Stimulated activated CD8-positive, alpha-beta memory T cell treated with anti-CD3 and anti-CD28 coated beads, Interleukin-15, amount 100 ng/mL, for 4 hours (primary cell): Measurements from ENCODE around the gene NEMF.
"Not testable (repeated sequence)": the region's sequence is repeated elsewhere in the genome, so short reads cannot be mapped to it uniquely, and the experiment has no call there.

Experiments
- DNase-seq, 2 donors: peaks; one replicate each; pipeline ENCODE4 v3.0.0-alpha.2; 2020; ENCODE audit warnings: low read depth in 2 of 2

NEMF gene

GRCh38 chr14:49852301-49853157 lies at the start of gene NEMF:
Gene NEMF (minus strand): TSS chr14:49852788. CDS start chr14:49852753, 35 bp downstream.
- DNase-seq, result peak; percentile 56 to 64

GRCh38 chr14:49900973-49901372 lies 48.4 kb upstream of the NEMF start:
- no peak for DNase-seq

- no peak for DNase-seq
Measured at GRCh38 chr14:49898485-49898884, 45.9 kb upstream of the NEMF start.

GRCh38 chr14:49897965-49898364 lies 45.4 kb upstream of the NEMF start:
- DNase-seq, result no peak

- DNase-seq, result no peak
Measured at GRCh38 chr14:49897414-49897813, 44.8 kb upstream of the NEMF start.

GRCh38 chr14:49896966-49897365 lies 44.4 kb upstream of the NEMF start:
- DNase-seq, result no peak

GRCh38 chr14:49896272-49896671 lies 43.7 kb upstream of the NEMF start:
- not testable (repeated sequence) for DNase-seq

GRCh38 chr14:49895480-49895879 lies 42.9 kb upstream of the NEMF start:
- no peak for DNase-seq

GRCh38 chr14:49894214-49895107 lies 41.9 kb upstream of the NEMF start:
- not testable (repeated sequence) for DNase-seq

- peak; percentile 56 to 57 for DNase-seq
Measured at GRCh38 chr14:49893309-49894213, 41.0 kb upstream of the NEMF start.

- peak; percentile 93 for DNase-seq
Measured at GRCh38 chr14:49892636-49893308, 40.2 kb upstream of the NEMF start, which contains the start of gene ARF6. Gene ARF6 (plus strand): TSS chr14:49893082. CDS start chr14:49893737, 655 bp downstream.

GRCh38 chr14:49892301-49892635 lies 39.7 kb upstream of the NEMF start:
- DNase-seq, result peak in 1 of 2 donors; percentile 31

- no peak for DNase-seq
Measured at GRCh38 chr14:49888293-49888692, 35.7 kb upstream of the NEMF start.

- no peak for DNase-seq
Measured at GRCh38 chr14:49886523-49886922, 33.9 kb upstream of the NEMF start.

- no peak for DNase-seq
Measured at GRCh38 chr14:49882826-49883694, 30.5 kb upstream of the NEMF start.

GRCh38 chr14:49881350-49882001 lies 28.9 kb upstream of the NEMF start:
- no peak for DNase-seq

GRCh38 chr14:49880267-49881064 lies 27.9 kb upstream of the NEMF start:
- no peak for DNase-seq

- peak in 1 of 2 donors; percentile 10 for DNase-seq
Measured at GRCh38 chr14:49879646-49880204, 27.1 kb upstream of the NEMF start.
